Loucy (cell line): ENCODE measurements around the gene DBR1.

Experiments used
- H2AFZ ChIP-seq: fragments of 200-600 bp; sonication (generic); 2 replicates; pipeline ENCODE4 v1.6.0; 2016; ENCODE audit warnings: antibody characterized with exemption, mild to moderate bottlenecking, low read length, moderate library complexity
- H3F3A ChIP-seq: fragments of 200-600 bp; 2 replicates; pipeline ENCODE4 v1.6.0; 2016; ENCODE audit warnings: antibody characterized with exemption, low read depth, mild to moderate bottlenecking
- H3K27me3 ChIP-seq: fragments of 200-600 bp; sonication (generic); 2 replicates; pipeline ENCODE4 v1.6.1; 2014; ENCODE audit warnings: low read length, mild to moderate bottlenecking; ENCODE audit not compliant: insufficient read depth, poor library complexity, severe bottlenecking
- H3K36me3 ChIP-seq: fragments of 200-600 bp; sonication (generic); 2 replicates; pipeline ENCODE4 v1.6.1; 2016; ENCODE audit warnings: low read length; ENCODE audit not compliant: insufficient read depth
- H3K4me1 ChIP-seq: fragments of 200-600 bp; sonication (generic); 2 replicates; pipeline ENCODE4 v1.5.1; 2014; ENCODE audit warnings: low read length, mild to moderate bottlenecking; ENCODE audit not compliant: insufficient read depth, poor library complexity, severe bottlenecking
- H3K4me2 ChIP-seq: fragments of 200-600 bp; sonication (generic); 2 replicates; pipeline ENCODE4 v1.6.0; 2014; ENCODE audit warnings: antibody characterized with exemption, low read length, low read depth, mild to moderate bottlenecking; ENCODE audit not compliant: poor library complexity, severe bottlenecking
- H3K4me3 ChIP-seq: fragments of 200-600 bp; sonication (generic); 2 replicates; pipeline ENCODE4 v1.5.1; 2014; ENCODE audit warnings: low read length, mild to moderate bottlenecking, mixed read lengths; ENCODE audit not compliant: poor library complexity, severe bottlenecking
- H3K79me2 ChIP-seq: fragments of 200-600 bp; sonication (generic); 2 replicates; pipeline ENCODE4 v1.6.1; 2014; ENCODE audit warnings: low read length; ENCODE audit not compliant: insufficient read depth
- H3K9ac ChIP-seq: fragments of 200-600 bp; sonication (generic); 2 replicates; pipeline ENCODE4 v1.6.0; 2014; ENCODE audit warnings: mild to moderate bottlenecking, low read depth, low read length, moderate library complexity; ENCODE audit not compliant: poor library complexity, severe bottlenecking
- H3K9me2 ChIP-seq: fragments of 200-600 bp; sonication (generic); replicated peaks from 2 replicates; pipeline ENCODE4 v1.6.1; 2016; ENCODE audit warnings: low read depth, low read length, mixed read lengths
- H3K9me3 ChIP-seq: fragments of 200-600 bp; sonication (generic); 2 replicates; pipeline ENCODE4 v1.6.1; 2014; ENCODE audit warnings: mild to moderate bottlenecking, antibody characterized with exemption, low read length, low read depth; ENCODE audit not compliant: insufficient read depth
- H4K20me1 ChIP-seq: fragments of 200-600 bp; sonication (generic); 2 replicates; pipeline ENCODE4 v1.6.0; 2014; ENCODE audit warnings: antibody characterized with exemption, low read length, mild to moderate bottlenecking; ENCODE audit not compliant: insufficient read depth, poor library complexity, severe bottlenecking
- CTCF ChIP-seq: fragments of 200-600 bp; sonication (generic); conservative IDR thresholded peaks from 2 replicates; pipeline ENCODE4 v1.5.1; 2014; ENCODE audit warnings: mild to moderate bottlenecking, antibody characterized with exemption, low read length
- EZH2phosphoT487 ChIP-seq: fragments of 200-600 bp; IDR thresholded peaks from 2 replicates; pipeline ENCODE4 v1.6.1; 2018; ENCODE audit warnings: antibody characterized with exemption, mild to moderate bottlenecking, moderate library complexity, borderline replicate concordance

DBR1 gene

GRCh38 chr3:138124188-138124587 is 50.5 kb downstream of the DBR1 start:
- H3K4me2 ChIP-seq, result no peak overlapping the region
- TF ChIP-seq CTCF (no peak), EZH2phosphoT487 (no peak)

DNA sequence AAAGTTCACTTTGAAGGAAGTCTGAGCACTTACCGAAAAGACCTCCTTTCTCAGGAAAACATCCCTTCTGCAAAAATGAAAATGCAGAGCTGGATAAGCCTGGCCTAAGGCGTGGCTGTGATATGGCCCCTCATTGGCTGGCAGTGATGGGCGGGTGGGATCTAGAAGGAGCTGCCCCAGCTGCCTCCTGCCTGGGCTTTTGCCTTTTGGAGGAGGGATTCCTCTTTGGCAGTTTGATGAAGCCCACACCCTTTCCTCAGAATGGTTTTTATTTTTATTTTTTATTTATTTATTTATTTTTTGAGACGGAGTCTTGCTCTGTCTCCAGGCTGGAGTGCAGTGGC is 55.3 kb downstream of the DBR1 start:
- H3K9ac ChIP-seq, result no peak overlapping the region
- H3K4me2 ChIP-seq, result peak overlapping the region; percentile 62
- H2AFZ ChIP-seq, result peak overlapping the region; percentile 74
- H3K9me2 ChIP-seq, result no peaks in the 10 kb centered on the region
- peaks cover 4% of the 10 kb centered on the region for H3K4me1 ChIP-seq
- 0 out of 2 replicates have a peak, but pooled peaks cover 3% of the 10 kb centered on the region for H3K79me2 ChIP-seq
- H3K9me3 ChIP-seq, result peaks cover 5% of the 10 kb centered on the region; the same call in 1 of the 2 replicates
- no peaks in the 10 kb centered on the region; the same call in 1 of the 2 replicates for H3F3A ChIP-seq
- H3K4me3 ChIP-seq, result peak overlapping the region; percentile 54
- TF ChIP-seq EZH2phosphoT487 (no peak), CTCF (no peak)
- H3K36me3 ChIP-seq, result no peaks in the 10 kb centered on the region
- no peaks in the 10 kb centered on the region for H3K27me3 ChIP-seq
- no peaks in the 10 kb centered on the region for H4K20me1 ChIP-seq

More at GRCh38 chr3:138124188-138124587, 50.5 kb downstream of the DBR1 start:
- Histone ChIP-seq H3K4me3 (no peak overlapping the region), H4K20me1 (no peaks in the 10 kb centered on the region), H3K9me2 (no peaks in the 10 kb centered on the region), H3K9ac (no peak overlapping the region), H2AFZ (no peak overlapping the region), H3K4me1 (peaks cover 5% of the 10 kb centered on the region), H3K36me3 (no peaks in the 10 kb centered on the region), H3F3A (no peaks in the 10 kb centered on the region; the same call in 1 of the 2 replicates), H3K27me3 (no peaks in the 10 kb centered on the region), H3K9me3 (peaks cover 5% of the 10 kb centered on the region; the same call in 1 of the 2 replicates), H3K79me2 (no peaks in the 10 kb centered on the region)

DNA sequence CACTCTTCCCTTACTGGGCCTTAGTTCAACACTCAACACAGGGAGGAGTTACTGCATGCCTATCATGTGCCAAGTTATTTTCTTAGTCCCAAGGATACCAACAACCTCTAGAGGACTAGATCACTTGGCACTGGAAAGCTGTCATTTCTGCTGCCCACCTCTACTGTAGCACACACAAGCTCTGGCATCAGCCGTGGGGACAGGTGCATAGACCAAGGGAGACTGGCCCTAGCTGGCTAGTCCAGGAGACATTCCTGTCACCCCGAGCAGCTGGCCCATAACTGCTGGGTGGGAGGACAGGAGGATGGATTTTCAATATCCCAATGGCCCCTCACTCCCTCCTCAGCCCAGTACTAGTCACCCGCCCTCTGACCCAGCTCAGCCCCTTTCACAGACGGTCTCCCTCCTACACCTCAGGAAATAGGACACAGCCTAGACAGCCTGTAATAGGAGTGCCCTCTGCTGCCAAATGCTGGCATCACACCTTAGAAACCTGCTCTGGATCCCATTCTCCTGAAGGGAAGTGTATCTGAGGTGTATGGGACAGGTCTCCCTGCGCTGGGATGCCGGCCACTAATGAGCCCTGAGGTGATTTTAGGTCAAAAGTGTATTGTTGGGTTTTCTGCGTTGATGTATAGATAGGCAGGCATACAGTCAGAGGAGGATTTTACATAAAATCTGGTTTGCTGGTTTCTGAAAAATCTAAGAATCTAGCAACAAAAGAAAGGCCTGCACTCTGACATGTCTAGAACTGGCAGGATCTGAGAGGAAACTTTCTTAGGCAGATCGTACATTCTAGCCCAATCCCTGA is 55.9 kb downstream of the DBR1 start:
- H2AFZ ChIP-seq, result peak overlapping the region; percentile 74

More for the DNA sequence above, 55.9 kb downstream of the DBR1 start:
- peak overlapping the region; percentile 62 for H3K4me2 ChIP-seq
- peak overlapping the region; percentile 54 for H3K4me3 ChIP-seq
- H3K4me1 ChIP-seq, result peaks cover 7% of the 10 kb centered on the region
- H3K36me3 ChIP-seq, result no peaks in the 10 kb centered on the region
- H3K9ac ChIP-seq, result no peak overlapping the region
- no peaks in the 10 kb centered on the region for H3K27me3 ChIP-seq
- 0 out of 2 replicates have a peak, but pooled peaks cover 3% of the 10 kb centered on the region for H3K79me2 ChIP-seq
- H3K9me3 ChIP-seq, result peaks cover 5% of the 10 kb centered on the region; the same call in 1 of the 2 replicates
- H3K9me2 ChIP-seq, result no peaks in the 10 kb centered on the region
- H3F3A ChIP-seq, result no peaks in the 10 kb centered on the region; the same call in 1 of the 2 replicates
- TF ChIP-seq CTCF (peak; percentile 97), EZH2phosphoT487 (no peak)
- H4K20me1 ChIP-seq, result no peaks in the 10 kb centered on the region
